WTC11 (cell line): ENCODE results near the gene UBXN10. TPM values are rescaled to one million over a fixed set of nuclear protein-coding genes. Genes with fewer than 3 reads are reported as not detected.

ENCODE experiments used
- ATAC-seq: fragments of 200-7000 bp; cut with Tn5 transposase; 2 replicates; pipeline ENCODE4 v1.10.0; 2021; ENCODE audit warnings: mild to moderate bottlenecking, moderate library complexity
- CTCF ChIA-PET: fragments of 300-600 bp; sonication (Branson Sonifier 250); formaldehyde crosslinking; loops from one replicate; lab custom pipeline; 2021; ENCODE audit warnings: antibody characterized with exemption; lab: Charles Lee
- POLR2A ChIA-PET: fragments of 350-600 bp; sonication (Branson Sonifier 250); formaldehyde crosslinking; loops from one replicate; lab custom pipeline; 2021; ENCODE audit warnings: antibody characterized with exemption; lab: Charles Lee
- DNase-seq: peaks from one replicate; pipeline ENCODE4 v3.0.0; 2021; ENCODE audit warnings: low spot score
- H3K27ac Mint-ChIP-seq: 2 replicates; pipeline ENCODE4 v1.8.0; 2021; ENCODE audit warnings: mixed read lengths
- H3K27me3 Mint-ChIP-seq: 2 replicates; pipeline ENCODE4 v1.8.0; 2021; ENCODE audit warnings: low read depth, mild to moderate bottlenecking, moderate library complexity, mixed read lengths
- H3K36me3 Mint-ChIP-seq: 2 replicates; pipeline ENCODE4 v1.8.0; 2021; ENCODE audit warnings: mixed read lengths
- H3K4me1 Mint-ChIP-seq: 2 replicates; pipeline ENCODE4 v1.8.0; 2022; ENCODE audit warnings: mixed read lengths
- H3K4me3 Mint-ChIP-seq: 2 replicates; pipeline ENCODE4 v1.8.0; 2021; ENCODE audit warnings: mild to moderate bottlenecking, moderate library complexity, mixed read lengths
- H3K9me3 Mint-ChIP-seq: 2 replicates; pipeline ENCODE4 v1.8.0; 2021; ENCODE audit warnings: mixed read lengths
- ATF1 ChIP-seq: sonication (generic); formaldehyde crosslinking; IDR thresholded peaks from 2 replicates; pipeline ENCODE4 v1.8.1; 2023; ENCODE audit warnings: mild to moderate bottlenecking, moderate library complexity, missing genetic modification reagents
- ATF3 ChIP-seq: sonication (generic); formaldehyde crosslinking; conservative IDR thresholded peaks from 2 replicates; pipeline ENCODE4 v1.8.1; 2022; ENCODE audit warnings: mild to moderate bottlenecking, missing genetic modification reagents
- CDX4 ChIP-seq: fragments of 250-450 bp; sonication (Bioruptor Pico); IDR thresholded peaks from 2 replicates; pipeline ENCODE4 v1.9.0; 2021; ENCODE audit warnings: moderate library complexity, mild to moderate bottlenecking, inconsistent platforms, borderline replicate concordance
- FOXJ3 ChIP-seq: sonication (generic); formaldehyde crosslinking; IDR thresholded peaks from 2 replicates; pipeline ENCODE4 v1.9.0; 2021; ENCODE audit warnings: missing genetic modification reagents, mild to moderate bottlenecking, borderline replicate concordance
- FOXP1 ChIP-seq: sonication (generic); formaldehyde crosslinking; IDR thresholded peaks from 2 replicates; pipeline ENCODE4 v1.8.0; 2022; ENCODE audit warnings: missing genetic modification reagents, mild to moderate bottlenecking, moderate library complexity, borderline replicate concordance
- JAZF1 ChIP-seq: fragments of 250-450 bp; sonication (Bioruptor Pico); IDR thresholded peaks from 2 replicates; pipeline ENCODE4 v1.9.0; 2021; ENCODE audit warnings: moderate library complexity, mild to moderate bottlenecking, inconsistent platforms
- MXD4 ChIP-seq: fragments of 250-450 bp; sonication (Bioruptor Pico); IDR thresholded peaks from 2 replicates; pipeline ENCODE4 v1.8.0; 2021; ENCODE audit warnings: mild to moderate bottlenecking, moderate library complexity, borderline replicate concordance
- PRDM15 ChIP-seq: sonication (generic); formaldehyde crosslinking; IDR thresholded peaks from 2 replicates; pipeline ENCODE4 v1.8.0; 2022; ENCODE audit warnings: missing genetic modification reagents
- RELA ChIP-seq: sonication (generic); formaldehyde crosslinking; IDR thresholded peaks from 2 replicates; pipeline ENCODE4 v1.8.1; 2022; ENCODE audit warnings: missing genetic modification reagents, mild to moderate bottlenecking, borderline replicate concordance
- ZNF121 ChIP-seq: sonication (generic); formaldehyde crosslinking; IDR thresholded peaks from 2 replicates; pipeline ENCODE4 v1.8.0; 2023; ENCODE audit warnings: missing genetic modification reagents
- ZNF232 ChIP-seq: sonication (generic); formaldehyde crosslinking; IDR thresholded peaks from 2 replicates; pipeline ENCODE4 v1.8.0; 2022; ENCODE audit warnings: mild to moderate bottlenecking, missing genetic modification reagents
- ZNF263 ChIP-seq: sonication (generic); formaldehyde crosslinking; IDR thresholded peaks from 2 replicates; pipeline ENCODE4 v1.8.1; 2022; ENCODE audit warnings: low read depth, mild to moderate bottlenecking, moderate library complexity, missing genetic modification reagents
- ZNF317 ChIP-seq: sonication (generic); formaldehyde crosslinking; IDR thresholded peaks from 2 replicates; pipeline ENCODE4 v1.8.1; 2023; ENCODE audit warnings: low read depth, mild to moderate bottlenecking, moderate library complexity, missing genetic modification reagents, borderline replicate concordance
- ZNF416 ChIP-seq: fragments of 250-450 bp; sonication (Bioruptor Pico); IDR thresholded peaks from 2 replicates; pipeline ENCODE4 v1.9.0; 2021; ENCODE audit warnings: mild to moderate bottlenecking, inconsistent platforms
- ZNF532 ChIP-seq: fragments of 250-450 bp; sonication (Bioruptor Pico); IDR thresholded peaks from 2 replicates; pipeline ENCODE4 v1.9.0; 2021; ENCODE audit warnings: mild to moderate bottlenecking, borderline replicate concordance
- ZSCAN18 ChIP-seq: fragments of 250-450 bp; sonication (Bioruptor Pico); IDR thresholded peaks from 2 replicates; pipeline ENCODE4 v2.1.2; 2022; ENCODE audit warnings: mild to moderate bottlenecking, moderate library complexity
- total RNA-seq: library from RNA; stranded (reverse); gene quantifications from 3 replicates; pipeline ENCODE4 v1.2.3, GENCODE V29; 2021

Gene UBXN10
- total RNA-seq, 1 experiment from 2014 or later: 0.52 TPM

- Mint-ChIP-seq H3K4me1 (0 out of 2 replicates have a peak, but pooled peaks cover 3% of the 10 kb centered on the region), H3K27ac (no peak overlapping the region), H3K36me3 (no peaks in the 10 kb centered on the region; the same call in 1 of the 2 replicates), H3K27me3 (no peaks in the 10 kb centered on the region), H3K4me3 (no peak overlapping the region), H3K9me3 (peaks cover under 1% of the 10 kb centered on the region)
- TF ChIP-seq ZNF121 (CRISPR knock-in tag) (no peak), ZNF532 (no peak), JAZF1 (CRISPR knock-in tag) (no peak), ZNF263 (CRISPR knock-in tag) (no peak), PRDM15 (no peak), ATF1 (CRISPR knock-in tag) (no peak), FOXP1 (CRISPR knock-in tag) (no peak), ZSCAN18 (CRISPR knock-in tag) (no peak), ZNF317 (CRISPR knock-in tag) (no peak), ZNF232 (CRISPR knock-in tag) (no peak), ATF3 (CRISPR knock-in tag) (no peak), FOXJ3 (CRISPR knock-in tag) (no peak), CDX4 (CRISPR knock-in tag) (no peak), MXD4 (CRISPR knock-in tag) (no peak), ZNF416 (no peak), RELA (CRISPR knock-in tag) (no peak)
- POLR2A ChIA-PET: no interaction called here
- no peak for DNase-seq
- ATAC-seq: no peak
- CTCF ChIA-PET: interaction anchor here (1.0 to 1.4 kb wide), 4 partner anchors 8 to 262 kb away, joined by 3 to 5 read pairs (median 4); partner anchors contain the start of gene OTUD3
Observed at GRCh38 chr1:20143734-20144565, 41.9 kb upstream of the UBXN10 start.
